Mononuclear cell (primary cell): ENCODE measurements around the gene LHX4. TPM values are rescaled to one million over a fixed set of nuclear protein-coding genes. Genes with fewer than 3 reads are reported as not detected.

Experiments
- H3K27me3 ChIP-seq: 2 replicates; pipeline ENCODE4 v1.6.0; 2011; ENCODE audit warnings: low read length, control low read depth; ENCODE audit not compliant: insufficient read depth
- H3K4me1 ChIP-seq: 2 replicates; pipeline ENCODE4 v1.5.1; 2011; ENCODE audit warnings: mild to moderate bottlenecking, low read length, control low read depth; ENCODE audit not compliant: insufficient read depth
- H3K4me3 ChIP-seq: 2 replicates; pipeline ENCODE4 v1.5.1; 2011; ENCODE audit warnings: mild to moderate bottlenecking, low read length, moderate library complexity
- H3K9me3 ChIP-seq: 2 replicates; pipeline ENCODE4 v1.5.1; 2011; ENCODE audit warnings: low read depth, mild to moderate bottlenecking, control low read depth, low read length
- total RNA-seq: library from RNA; depleted of rRNA; stranded (reverse); fragments of >200 nt; gene quantifications from one replicate; pipeline ENCODE4 v1.2.3, GENCODE V29; 2012

LHX4 gene
- total RNA-seq, 1 donor: 0.10 TPM

GRCh38 chr1:180241716-180242544, 11.9 kb downstream of the LHX4 start:
- peaks cover 56% of the 10 kb centered on the region for H3K27me3 ChIP-seq
- H3K4me3 ChIP-seq: no peak overlapping the region
- no peaks in the 10 kb centered on the region for H3K4me1 ChIP-seq
- H3K9me3 ChIP-seq: no peaks in the 10 kb centered on the region

GRCh38 chr1:180243517-180244221, 13.6 kb downstream of the LHX4 start:
- H3K9me3 ChIP-seq: no peaks in the 10 kb centered on the region
- H3K27me3 ChIP-seq: peaks cover 39% of the 10 kb centered on the region
- H3K4me1 ChIP-seq: peaks cover 6% of the 10 kb centered on the region
- no peak overlapping the region for H3K4me3 ChIP-seq

GRCh38 chr1:180244840-180245239, 14.8 kb downstream of the LHX4 start:
- no peak overlapping the region for H3K4me3 ChIP-seq
- H3K27me3 ChIP-seq: peaks cover 27% of the 10 kb centered on the region
- H3K4me1 ChIP-seq: peaks cover 6% of the 10 kb centered on the region
- no peaks in the 10 kb centered on the region for H3K9me3 ChIP-seq

GRCh38 chr1:180246579-180246978, 16.5 kb downstream of the LHX4 start:
- H3K4me1 ChIP-seq: peaks cover 6% of the 10 kb centered on the region
- H3K4me3 ChIP-seq: no peak overlapping the region
- peaks cover 10% of the 10 kb centered on the region for H3K27me3 ChIP-seq
- H3K9me3 ChIP-seq: no peaks in the 10 kb centered on the region

- Histone ChIP-seq H3K4me1 (peaks cover 6% of the 10 kb centered on the region), H3K4me3 (no peak overlapping the region), H3K9me3 (no peaks in the 10 kb centered on the region), H3K27me3 (peaks cover 5% of the 10 kb centered on the region)
These were observed 17.0 kb downstream of the LHX4 start for GRCh38 chr1:180247061-180247460.

- H3K9me3 ChIP-seq: no peaks in the 10 kb centered on the region
- peaks cover 6% of the 10 kb centered on the region for H3K4me1 ChIP-seq
- no peak overlapping the region for H3K4me3 ChIP-seq
- no peaks in the 10 kb centered on the region for H3K27me3 ChIP-seq
These were observed 17.5 kb downstream of the LHX4 start for GRCh38 chr1:180247580-180247979.

- Histone ChIP-seq H3K27me3 (no peaks in the 10 kb centered on the region), H3K9me3 (no peaks in the 10 kb centered on the region), H3K4me3 (no peak overlapping the region), H3K4me1 (peaks cover 6% of the 10 kb centered on the region)
These were observed 18.1 kb downstream of the LHX4 start for GRCh38 chr1:180248176-180248575.

- Histone ChIP-seq H3K9me3 (no peaks in the 10 kb centered on the region), H3K4me1 (peaks cover 6% of the 10 kb centered on the region), H3K27me3 (no peaks in the 10 kb centered on the region), H3K4me3 (no peak overlapping the region)
These were observed 18.9 kb downstream of the LHX4 start for GRCh38 chr1:180248731-180249681.

GRCh38 chr1:180249725-180250498, 19.8 kb downstream of the LHX4 start:
- no peak overlapping the region for H3K4me3 ChIP-seq
- H3K4me1 ChIP-seq: peaks cover 6% of the 10 kb centered on the region
- no peaks in the 10 kb centered on the region for H3K9me3 ChIP-seq
- H3K27me3 ChIP-seq: no peaks in the 10 kb centered on the region

GRCh38 chr1:180250499-180250770, 20.4 kb downstream of the LHX4 start:
- Histone ChIP-seq H3K9me3 (no peaks in the 10 kb centered on the region), H3K27me3 (no peaks in the 10 kb centered on the region), H3K4me1 (peaks cover 6% of the 10 kb centered on the region), H3K4me3 (no peak overlapping the region)

- H3K9me3 ChIP-seq: no peaks in the 10 kb centered on the region
- H3K4me3 ChIP-seq: no peak overlapping the region
- peaks cover 6% of the 10 kb centered on the region for H3K4me1 ChIP-seq
- no peaks in the 10 kb centered on the region for H3K27me3 ChIP-seq
These were observed 20.9 kb downstream of the LHX4 start for GRCh38 chr1:180250883-180251509.

- peaks cover 6% of the 10 kb centered on the region for H3K4me1 ChIP-seq
- no peaks in the 10 kb centered on the region for H3K27me3 ChIP-seq
- H3K9me3 ChIP-seq: no peaks in the 10 kb centered on the region
- no peak overlapping the region for H3K4me3 ChIP-seq
These were observed 21.7 kb downstream of the LHX4 start for GRCh38 chr1:180251526-180252305.

GRCh38 chr1:180252638-180253536, 22.8 kb downstream of the LHX4 start:
- no peaks in the 10 kb centered on the region for H3K4me1 ChIP-seq
- H3K9me3 ChIP-seq: no peaks in the 10 kb centered on the region
- H3K27me3 ChIP-seq: no peaks in the 10 kb centered on the region
- H3K4me3 ChIP-seq: no peak overlapping the region
